Ovary (tissue), 3 donors: ENCODE measurements around the gene PIAS1.

Source experiments
- CTCF ChIP-seq, 3 donors: fragments of 450-650 bp in 2 of 3; fragments of 200-600 bp in 1 of 3; IDR thresholded peaks; one replicate each; pipeline versions ENCODE4 v1.5.1 to v1.8.0; 2016 to 2022; ENCODE audit warnings: antibody characterized with exemption in 3 of 3, mild to moderate bottlenecking in 1 of 3
- POLR2A ChIP-seq: fragments of 450-650 bp; IDR thresholded peaks from one replicate; pipeline ENCODE4 v1.6.1; 2017; ENCODE audit warnings: antibody characterized with exemption, mild to moderate bottlenecking, moderate library complexity
- donor health status: DM: no; HTN: no; CAD: no.

GRCh38 chr15:68098465-68098864, 44.4 kb downstream of the PIAS1 start:
- TF ChIP-seq CTCF (IDR thresholded peaks at IDR 0.05) (no peak), POLR2A (no peak)
